ENCODE measurements around the gene LAMA3.

Gene LAMA3

GRCh38 chr18:23878336-23878900, 189.2 kb downstream of the LAMA3 start:
- Histone ChIP-seq H3K4me1 (ENCODE audit: insufficient read depth, insufficient read length) (peaks cover 2% of the 10 kb centered on the region), H3K4me3 (ENCODE audit: insufficient read length, low read depth) (no peak overlapping the region), H3K27me3 (ENCODE audit: insufficient read depth, insufficient read length) (no peaks in the 10 kb centered on the region), H3K36me3 (ENCODE audit: insufficient read depth, insufficient read length, low read length) (no peaks in the 10 kb centered on the region), H3K9me3 (ENCODE audit: insufficient read depth, low read length) (no peaks in the 10 kb centered on the region), H3K9ac (ENCODE audit: insufficient read length, low read depth) (no peak overlapping the region)
- TF ChIP-seq YY1 (IDR thresholded peaks at IDR 0.05; ENCODE audit: insufficient read depth, insufficient read length) (no peak), SUZ12 (IDR thresholded peaks at IDR 0.05; ENCODE audit: extremely low read depth, insufficient read depth, insufficient read length) (no peak), ZNF274 (IDR thresholded peaks at IDR 0.05; ENCODE audit: low read depth, low read length) (no peak)
- DNase-seq (ENCODE audit: low read depth, low spot score): no peak

GRCh38 chr18:23879126-23879525, 189.9 kb downstream of the LAMA3 start:
- Histone ChIP-seq H3K4me3 (ENCODE audit: insufficient read length, low read depth) (no peak overlapping the region), H3K4me1 (ENCODE audit: insufficient read depth, insufficient read length) (peaks cover 2% of the 10 kb centered on the region), H3K9me3 (ENCODE audit: insufficient read depth, low read length) (no peaks in the 10 kb centered on the region), H3K27me3 (ENCODE audit: insufficient read depth, insufficient read length) (no peaks in the 10 kb centered on the region), H3K9ac (ENCODE audit: insufficient read length, low read depth) (no peak overlapping the region), H3K36me3 (ENCODE audit: insufficient read depth, insufficient read length, low read length) (no peaks in the 10 kb centered on the region)
- TF ChIP-seq YY1 (IDR thresholded peaks at IDR 0.05; ENCODE audit: insufficient read depth, insufficient read length): no peak
- no peak for TF ChIP-seq SUZ12 (IDR thresholded peaks at IDR 0.05; ENCODE audit: extremely low read depth, insufficient read depth, insufficient read length)
- TF ChIP-seq ZNF274 (IDR thresholded peaks at IDR 0.05; ENCODE audit: low read depth, low read length): no peak
- DNase-seq (ENCODE audit: low read depth, low spot score): no peak

GRCh38 chr18:23879544-23879943, 190.3 kb downstream of the LAMA3 start:
- no peak overlapping the region for H3K4me3 ChIP-seq (ENCODE audit: insufficient read length, low read depth)
- no peaks in the 10 kb centered on the region for H3K9me3 ChIP-seq (ENCODE audit: insufficient read depth, low read length)
- no peak for TF ChIP-seq SUZ12 (IDR thresholded peaks at IDR 0.05; ENCODE audit: extremely low read depth, insufficient read depth, insufficient read length)
- no peak for TF ChIP-seq YY1 (IDR thresholded peaks at IDR 0.05; ENCODE audit: insufficient read depth, insufficient read length)
- no peak for TF ChIP-seq ZNF274 (IDR thresholded peaks at IDR 0.05; ENCODE audit: low read depth, low read length)
- H3K9ac ChIP-seq (ENCODE audit: insufficient read length, low read depth): no peak overlapping the region
- DNase-seq (ENCODE audit: low read depth, low spot score): no peak
- no peaks in the 10 kb centered on the region for H3K36me3 ChIP-seq (ENCODE audit: insufficient read depth, insufficient read length, low read length)
- H3K27me3 ChIP-seq (ENCODE audit: insufficient read depth, insufficient read length): no peaks in the 10 kb centered on the region
- peaks cover 2% of the 10 kb centered on the region for H3K4me1 ChIP-seq (ENCODE audit: insufficient read depth, insufficient read length)

GRCh38 chr18:23879966-23880565, 190.8 kb downstream of the LAMA3 start:
- Histone ChIP-seq H3K27me3 (ENCODE audit: insufficient read depth, insufficient read length) (no peaks in the 10 kb centered on the region), H3K4me1 (ENCODE audit: insufficient read depth, insufficient read length) (peaks cover 2% of the 10 kb centered on the region), H3K4me3 (ENCODE audit: insufficient read length, low read depth) (no peak overlapping the region), H3K9me3 (ENCODE audit: insufficient read depth, low read length) (no peaks in the 10 kb centered on the region), H3K36me3 (ENCODE audit: insufficient read depth, insufficient read length, low read length) (no peaks in the 10 kb centered on the region), H3K9ac (ENCODE audit: insufficient read length, low read depth) (no peak overlapping the region)
- DNase-seq (ENCODE audit: low read depth, low spot score): no peak
- TF ChIP-seq YY1 (IDR thresholded peaks at IDR 0.05; ENCODE audit: insufficient read depth, insufficient read length) (no peak), SUZ12 (IDR thresholded peaks at IDR 0.05; ENCODE audit: extremely low read depth, insufficient read depth, insufficient read length) (no peak), ZNF274 (IDR thresholded peaks at IDR 0.05; ENCODE audit: low read depth, low read length) (no peak)

GRCh38 chr18:23880931-23881617, 191.8 kb downstream of the LAMA3 start:
- Histone ChIP-seq H3K9ac (ENCODE audit: insufficient read length, low read depth) (no peak overlapping the region), H3K36me3 (ENCODE audit: insufficient read depth, insufficient read length, low read length) (no peaks in the 10 kb centered on the region), H3K27me3 (ENCODE audit: insufficient read depth, insufficient read length) (no peaks in the 10 kb centered on the region), H3K4me3 (ENCODE audit: insufficient read length, low read depth) (no peak overlapping the region), H3K9me3 (ENCODE audit: insufficient read depth, low read length) (no peaks in the 10 kb centered on the region), H3K4me1 (ENCODE audit: insufficient read depth, insufficient read length) (peaks cover 2% of the 10 kb centered on the region)
- TF ChIP-seq YY1 (IDR thresholded peaks at IDR 0.05; ENCODE audit: insufficient read depth, insufficient read length): no peak
- no peak for TF ChIP-seq ZNF274 (IDR thresholded peaks at IDR 0.05; ENCODE audit: low read depth, low read length)
- TF ChIP-seq SUZ12 (IDR thresholded peaks at IDR 0.05; ENCODE audit: extremely low read depth, insufficient read depth, insufficient read length): no peak
- DNase-seq (ENCODE audit: low read depth, low spot score): no peak

GRCh38 chr18:23881778-23882177, 192.5 kb downstream of the LAMA3 start:
- TF ChIP-seq YY1 (IDR thresholded peaks at IDR 0.05; ENCODE audit: insufficient read depth, insufficient read length) (no peak), ZNF274 (IDR thresholded peaks at IDR 0.05; ENCODE audit: low read depth, low read length) (no peak)
- Histone ChIP-seq H3K9ac (ENCODE audit: insufficient read length, low read depth) (no peak overlapping the region), H3K4me3 (ENCODE audit: insufficient read length, low read depth) (no peak overlapping the region), H3K4me1 (ENCODE audit: insufficient read depth, insufficient read length) (peaks cover 2% of the 10 kb centered on the region), H3K9me3 (ENCODE audit: insufficient read depth, low read length) (no peaks in the 10 kb centered on the region), H3K36me3 (ENCODE audit: insufficient read depth, insufficient read length, low read length) (no peaks in the 10 kb centered on the region), H3K27me3 (ENCODE audit: insufficient read depth, insufficient read length) (no peaks in the 10 kb centered on the region)
- no peak for DNase-seq (ENCODE audit: low read depth, low spot score)

- Histone ChIP-seq H3K9me3 (ENCODE audit: insufficient read depth, low read length) (no peaks in the 10 kb centered on the region), H3K27me3 (ENCODE audit: insufficient read depth, insufficient read length) (no peaks in the 10 kb centered on the region), H3K4me3 (ENCODE audit: insufficient read length, low read depth) (no peak overlapping the region), H3K4me1 (ENCODE audit: insufficient read depth, insufficient read length) (peaks cover 2% of the 10 kb centered on the region), H3K9ac (ENCODE audit: insufficient read length, low read depth) (no peak overlapping the region), H3K36me3 (ENCODE audit: insufficient read depth, insufficient read length, low read length) (no peaks in the 10 kb centered on the region)
- TF ChIP-seq ZNF274 (IDR thresholded peaks at IDR 0.05; ENCODE audit: low read depth, low read length) (no peak), YY1 (IDR thresholded peaks at IDR 0.05; ENCODE audit: insufficient read depth, insufficient read length) (no peak), SUZ12 (IDR thresholded peaks at IDR 0.05; ENCODE audit: extremely low read depth, insufficient read depth, insufficient read length) (no peak)
- no peak for DNase-seq (ENCODE audit: low read depth, low spot score)
Measured at GRCh38 chr18:23882616-23883276, 193.5 kb downstream of the LAMA3 start.
